ENCODE results near the gene VCX3A.

- TF ChIP-seq, protein P1, sequence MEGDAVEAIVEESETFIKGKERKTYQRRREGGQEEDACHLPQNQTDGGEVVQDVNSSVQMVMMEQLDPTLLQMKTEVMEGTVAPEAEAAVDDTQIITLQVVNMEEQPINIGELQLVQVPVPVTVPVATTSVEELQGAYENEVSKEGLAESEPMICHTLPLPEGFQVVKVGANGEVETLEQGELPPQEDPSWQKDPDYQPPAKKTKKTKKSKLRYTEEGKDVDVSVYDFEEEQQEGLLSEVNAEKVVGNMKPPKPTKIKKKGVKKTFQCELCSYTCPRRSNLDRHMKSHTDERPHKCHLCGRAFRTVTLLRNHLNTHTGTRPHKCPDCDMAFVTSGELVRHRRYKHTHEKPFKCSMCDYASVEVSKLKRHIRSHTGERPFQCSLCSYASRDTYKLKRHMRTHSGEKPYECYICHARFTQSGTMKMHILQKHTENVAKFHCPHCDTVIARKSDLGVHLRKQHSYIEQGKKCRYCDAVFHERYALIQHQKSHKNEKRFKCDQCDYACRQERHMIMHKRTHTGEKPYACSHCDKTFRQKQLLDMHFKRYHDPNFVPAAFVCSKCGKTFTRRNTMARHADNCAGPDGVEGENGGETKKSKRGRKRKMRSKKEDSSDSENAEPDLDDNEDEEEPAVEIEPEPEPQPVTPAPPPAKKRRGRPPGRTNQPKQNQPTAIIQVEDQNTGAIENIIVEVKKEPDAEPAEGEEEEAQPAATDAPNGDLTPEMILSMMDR (IDR thresholded peaks at IDR 0.05) = no peak
- no peak for TF ChIP-seq POLR2A (IDR thresholded peaks at IDR 0.05)
Observed at GRCh38 chrX:6550999-6551398, 16.1 kb upstream of the VCX3A start.

Measured in vagina (tissue), 2 donors.